HG03139 (cell line): ENCODE results near the gene ACSL5.
"Not testable (repeated sequence)": the region's sequence is repeated elsewhere in the genome, so short reads cannot be mapped to it uniquely, and the experiment has no call there.

Experiments used
- ATAC-seq: cut with Tn5 transposase; IDR thresholded peaks from one replicate; pipeline ENCODE4 v1.9.1; 2021; ENCODE audit not compliant: unreplicated experiment

ACSL5 gene

GRCh38 chr10:112374724-112375541 is 1.0 kb downstream of the ACSL5 start:
- ATAC-seq, result peak; percentile 40

GRCh38 chr10:112375721-112376395 is 1.9 kb downstream of the ACSL5 start:
- peak; percentile 88 for ATAC-seq

GRCh38 chr10:112376396-112376790 is 2.5 kb downstream of the ACSL5 start:
- ATAC-seq, result peak; percentile 25

- ATAC-seq, result not testable (repeated sequence)
Measured at GRCh38 chr10:112377116-112377515, 3.2 kb downstream of the ACSL5 start.

GRCh38 chr10:112379635-112380296 is 5.8 kb downstream of the ACSL5 start:
- ATAC-seq, result no peak

GRCh38 chr10:112382515-112383235 is 8.8 kb downstream of the ACSL5 start:
- ATAC-seq, result no peak

GRCh38 chr10:112383325-112383724 is 9.4 kb downstream of the ACSL5 start:
- ATAC-seq, result no peak

GRCh38 chr10:112384141-112384540 is 10.2 kb downstream of the ACSL5 start:
- no peak for ATAC-seq

GRCh38 chr10:112385201-112385600 is 11.3 kb downstream of the ACSL5 start:
- ATAC-seq, result no peak

- not testable (repeated sequence) for ATAC-seq
Measured at GRCh38 chr10:112388056-112388455, 14.1 kb downstream of the ACSL5 start.

GRCh38 chr10:112388548-112388947 is 14.6 kb downstream of the ACSL5 start:
- no peak for ATAC-seq

GRCh38 chr10:112389271-112389822 is 15.4 kb downstream of the ACSL5 start:
- peak; percentile 62 for ATAC-seq

GRCh38 chr10:112390125-112390703 is 16.3 kb downstream of the ACSL5 start:
- ATAC-seq, result no peak

GRCh38 chr10:112393341-112393740 is 19.4 kb downstream of the ACSL5 start:
- no peak for ATAC-seq

- no peak for ATAC-seq
Measured at GRCh38 chr10:112393827-112394226, 19.9 kb downstream of the ACSL5 start.

- no peak for ATAC-seq
Measured at GRCh38 chr10:112394475-112394875, 20.6 kb downstream of the ACSL5 start.

GRCh38 chr10:112395809-112396530 is 22.1 kb downstream of the ACSL5 start:
- ATAC-seq, result no peak

- ATAC-seq, result no peak
Measured at GRCh38 chr10:112397592-112397991, 23.7 kb downstream of the ACSL5 start.

- no peak for ATAC-seq
Measured at GRCh38 chr10:112402917-112403316, 29.0 kb downstream of the ACSL5 start.

- ATAC-seq, result no peak
Measured at GRCh38 chr10:112404617-112405016, 30.7 kb downstream of the ACSL5 start.
